ENCODE results near the gene HSP90AA1. TPM values are rescaled to one million over a fixed set of nuclear protein-coding genes. Genes with fewer than 3 reads are reported as not detected.
"Not testable (repeated sequence)": the region's sequence is repeated elsewhere in the genome, so short reads cannot be mapped to it uniquely, and the experiment has no call there.

Gene HSP90AA1
- 1,000 to 10,000 TPM; 1,101 to 1,115 TPM for total RNA-seq

DNA sequence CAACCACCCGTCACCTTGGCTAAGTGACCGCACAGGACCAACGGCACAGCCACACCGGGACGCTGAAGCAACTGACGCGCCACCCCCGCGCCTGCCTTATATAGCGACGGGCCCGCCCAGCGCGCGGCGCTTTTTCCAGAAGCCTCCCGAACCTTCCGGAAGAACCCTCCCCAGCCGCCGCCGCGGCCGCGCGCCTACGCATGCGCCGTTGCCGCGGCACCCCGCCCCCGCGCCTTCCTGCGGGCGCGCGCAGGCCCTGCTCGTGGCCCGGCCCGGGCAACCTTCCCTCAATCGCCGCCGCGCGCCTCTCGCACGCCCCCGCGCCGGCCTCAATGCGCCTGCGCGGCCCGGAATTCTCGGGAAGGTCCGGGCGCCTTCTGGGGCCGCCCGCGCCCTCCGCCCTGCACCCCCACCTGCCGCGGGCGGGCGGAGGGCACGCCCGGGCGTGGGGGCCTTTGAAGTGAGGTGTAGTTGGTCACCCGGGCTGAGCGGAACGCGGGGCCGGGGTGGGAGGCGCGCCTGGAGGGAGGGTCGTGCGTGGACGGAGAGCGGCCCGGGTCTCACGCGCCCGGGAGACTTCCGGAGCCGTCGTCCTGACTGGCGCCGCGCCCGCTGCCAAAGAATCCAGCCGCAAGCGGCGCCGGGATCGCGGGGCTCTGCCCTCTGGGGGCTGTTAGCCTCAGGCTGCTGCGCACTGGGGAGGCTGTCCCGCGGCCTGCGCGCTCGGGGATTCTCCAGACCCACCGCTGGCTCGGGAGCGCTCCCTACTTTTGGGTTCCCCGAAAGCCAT lies at the start of gene HSP90AA1:
TSS of gene HSP90AA1 (minus strand) at position 73 of the 790 bp plus-strand sequence. CDS start 666 bp downstream, outside the sequence.
- Mint-ChIP-seq H3K4me1 (ENCODE audit: low read depth) (peaks cover 46% of the 10 kb centered on the region), H3K27ac (peak within 1 kb of the TSS; percentile 98), H3K4me3 (peak within 1 kb of the TSS; percentile 92), H3K27me3 (no peaks in the 10 kb centered on the region), H3K9me3 (no peaks in the 10 kb centered on the region), H3K36me3 (ENCODE audit: low read depth) (peaks cover 45% of the 10 kb centered on the region)
- DNase-seq (peak; percentile 92), ATAC-seq (peak; percentile 71)
- ChIA-PET POLR2A (interaction anchor here (0.7 to 2.2 kb wide), 10 partner anchors 9 to 262 kb away, joined by 3 to 11 read pairs (median 5); partner anchors contain the start of gene ZNF839), CTCF (interaction anchor here (0.7 to 1.9 kb wide), 4 partner anchors 9 to 230 kb away, joined by 3 to 14 read pairs (median 4); no protein-coding TSS in a partner anchor)
- intact Hi-C loops (cut with micrococcal nuclease) = loop anchor here (10.0 kb wide), 1 partner anchor 62 kb away; no protein-coding TSS in a partner anchor
- TF ChIP-seq, protein P1, sequence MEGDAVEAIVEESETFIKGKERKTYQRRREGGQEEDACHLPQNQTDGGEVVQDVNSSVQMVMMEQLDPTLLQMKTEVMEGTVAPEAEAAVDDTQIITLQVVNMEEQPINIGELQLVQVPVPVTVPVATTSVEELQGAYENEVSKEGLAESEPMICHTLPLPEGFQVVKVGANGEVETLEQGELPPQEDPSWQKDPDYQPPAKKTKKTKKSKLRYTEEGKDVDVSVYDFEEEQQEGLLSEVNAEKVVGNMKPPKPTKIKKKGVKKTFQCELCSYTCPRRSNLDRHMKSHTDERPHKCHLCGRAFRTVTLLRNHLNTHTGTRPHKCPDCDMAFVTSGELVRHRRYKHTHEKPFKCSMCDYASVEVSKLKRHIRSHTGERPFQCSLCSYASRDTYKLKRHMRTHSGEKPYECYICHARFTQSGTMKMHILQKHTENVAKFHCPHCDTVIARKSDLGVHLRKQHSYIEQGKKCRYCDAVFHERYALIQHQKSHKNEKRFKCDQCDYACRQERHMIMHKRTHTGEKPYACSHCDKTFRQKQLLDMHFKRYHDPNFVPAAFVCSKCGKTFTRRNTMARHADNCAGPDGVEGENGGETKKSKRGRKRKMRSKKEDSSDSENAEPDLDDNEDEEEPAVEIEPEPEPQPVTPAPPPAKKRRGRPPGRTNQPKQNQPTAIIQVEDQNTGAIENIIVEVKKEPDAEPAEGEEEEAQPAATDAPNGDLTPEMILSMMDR (IDR thresholded peaks at IDR 0.05) = no peak

DNA sequence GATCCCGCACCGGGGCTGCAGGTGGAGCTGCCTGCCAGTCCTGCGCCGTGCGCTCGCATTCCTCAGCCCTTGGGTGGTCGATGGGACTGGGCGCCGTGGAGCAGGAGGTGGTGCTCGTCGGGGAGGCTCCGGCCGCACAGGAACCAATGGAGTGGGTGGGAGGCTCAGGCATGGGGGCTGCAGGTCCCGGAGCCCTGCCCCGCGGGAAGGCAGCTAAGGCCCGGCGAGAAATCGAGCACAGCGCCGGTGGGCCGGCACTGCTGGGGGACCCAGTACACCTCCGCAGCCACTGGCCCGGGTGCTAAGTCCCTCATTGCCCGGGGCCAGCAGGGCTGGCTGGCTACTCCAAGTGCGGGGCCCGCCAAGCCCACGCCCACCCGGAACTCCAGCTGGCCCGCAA lies 48.6 kb upstream of the HSP90AA1 start:
- H3K4me3 Mint-ChIP-seq; intact Hi-C loops (cut with micrococcal nuclease); H3K27me3 Mint-ChIP-seq; H3K36me3 Mint-ChIP-seq (ENCODE audit: low read depth); H3K9me3 Mint-ChIP-seq; H3K4me1 Mint-ChIP-seq (ENCODE audit: low read depth); DNase-seq; H3K27ac Mint-ChIP-seq; ATAC-seq; CTCF ChIA-PET: not testable (repeated sequence)
- POLR2A ChIA-PET = interaction anchor here (1.9 kb wide), 1 partner anchor 179 kb away, joined by 4 read pairs; no protein-coding TSS in a partner anchor

DNA sequence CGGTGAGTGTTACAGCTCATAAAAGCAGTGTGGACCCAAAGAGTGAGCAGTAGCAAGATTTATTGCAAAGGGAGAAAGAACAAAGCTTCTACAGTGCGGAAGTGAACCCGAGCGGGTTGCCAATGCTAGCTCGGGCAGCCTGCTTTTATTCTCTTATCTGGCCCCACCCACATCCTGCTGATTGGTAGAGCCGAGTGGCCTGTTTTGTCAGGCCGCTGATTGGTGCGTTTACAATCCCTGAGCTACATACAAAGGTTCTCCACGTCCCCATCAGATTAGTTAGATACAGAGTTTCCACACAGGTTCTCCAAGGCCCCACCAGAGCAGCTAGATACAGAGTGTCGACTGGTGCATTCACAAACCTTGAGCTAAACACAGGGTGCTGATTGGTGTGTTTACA lies 47.9 kb upstream of the HSP90AA1 start:
- CTCF ChIA-PET; H3K36me3 Mint-ChIP-seq (ENCODE audit: low read depth); H3K27me3 Mint-ChIP-seq; H3K4me1 Mint-ChIP-seq (ENCODE audit: low read depth); H3K4me3 Mint-ChIP-seq; intact Hi-C loops (cut with micrococcal nuclease); ATAC-seq; DNase-seq; H3K27ac Mint-ChIP-seq; H3K9me3 Mint-ChIP-seq: not testable (repeated sequence)
- POLR2A ChIA-PET = interaction anchor here (1.9 kb wide), 1 partner anchor 179 kb away, joined by 4 read pairs; no protein-coding TSS in a partner anchor

DNA sequence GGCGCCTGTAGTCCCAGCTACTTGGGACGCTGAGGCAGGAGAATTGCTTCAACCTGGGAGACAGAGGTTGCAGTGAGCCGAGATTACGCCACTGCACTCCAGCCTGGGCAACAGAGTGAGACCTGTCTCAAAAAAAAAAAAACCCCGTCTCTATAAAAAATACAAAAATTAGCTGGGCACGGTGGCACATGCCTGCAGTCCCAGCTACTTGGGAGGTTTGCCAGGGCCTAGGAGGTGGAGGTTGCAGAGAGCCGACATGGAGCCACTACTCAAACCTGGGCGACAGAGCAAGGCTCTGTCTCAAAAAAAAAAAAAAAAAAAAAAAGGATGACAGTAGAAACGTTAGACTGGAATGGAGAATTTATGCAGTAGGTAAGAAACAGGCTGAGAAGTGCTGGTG lies 47.2 kb upstream of the HSP90AA1 start:
- intact Hi-C loops (cut with micrococcal nuclease); H3K4me3 Mint-ChIP-seq; CTCF ChIA-PET; H3K4me1 Mint-ChIP-seq (ENCODE audit: low read depth); DNase-seq; H3K27me3 Mint-ChIP-seq; H3K9me3 Mint-ChIP-seq; H3K36me3 Mint-ChIP-seq (ENCODE audit: low read depth); H3K27ac Mint-ChIP-seq; ATAC-seq: not testable (repeated sequence)
- POLR2A ChIA-PET = interaction anchor here (0.5 to 1.9 kb wide), 2 partner anchors 27 to 180 kb away, joined by 3 to 4 read pairs; no protein-coding TSS in a partner anchor

DNA sequence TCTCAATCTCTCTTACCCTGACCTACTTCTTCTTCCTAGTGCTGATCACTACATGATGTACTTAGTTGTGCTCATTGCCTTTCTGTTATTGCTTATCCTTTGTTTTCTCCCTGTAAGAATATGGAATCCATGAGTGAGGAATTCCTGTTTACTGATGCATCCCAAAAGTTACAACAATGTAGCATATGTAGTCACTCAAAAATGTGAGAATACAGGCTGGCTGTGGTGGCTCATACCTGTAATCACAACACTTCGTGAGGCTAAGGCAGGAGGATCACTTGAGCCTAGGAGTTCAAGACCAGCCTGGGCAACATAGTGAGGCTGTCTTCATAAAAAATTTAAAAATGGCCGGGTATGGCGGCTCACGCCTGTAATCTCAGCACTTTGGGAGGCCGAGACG lies 44.9 kb upstream of the HSP90AA1 start:
- no peaks in the 10 kb centered on the region for H3K27me3 Mint-ChIP-seq
- no peak overlapping the region for H3K27ac Mint-ChIP-seq
- ATAC-seq (no peak), DNase-seq (no peak)
- H3K36me3 Mint-ChIP-seq (ENCODE audit: low read depth) = peaks cover 8% of the 10 kb centered on the region
- no peaks in the 10 kb centered on the region for H3K4me1 Mint-ChIP-seq (ENCODE audit: low read depth)
- TF ChIP-seq, protein P1 (IDR thresholded peaks at IDR 0.05) = no peak
- no peak overlapping the region for H3K4me3 Mint-ChIP-seq
- intact Hi-C loops (cut with micrococcal nuclease) = no loop called here
- ChIA-PET CTCF (no interaction called here), POLR2A (no interaction called here)
- H3K9me3 Mint-ChIP-seq = no peaks in the 10 kb centered on the region

DNA sequence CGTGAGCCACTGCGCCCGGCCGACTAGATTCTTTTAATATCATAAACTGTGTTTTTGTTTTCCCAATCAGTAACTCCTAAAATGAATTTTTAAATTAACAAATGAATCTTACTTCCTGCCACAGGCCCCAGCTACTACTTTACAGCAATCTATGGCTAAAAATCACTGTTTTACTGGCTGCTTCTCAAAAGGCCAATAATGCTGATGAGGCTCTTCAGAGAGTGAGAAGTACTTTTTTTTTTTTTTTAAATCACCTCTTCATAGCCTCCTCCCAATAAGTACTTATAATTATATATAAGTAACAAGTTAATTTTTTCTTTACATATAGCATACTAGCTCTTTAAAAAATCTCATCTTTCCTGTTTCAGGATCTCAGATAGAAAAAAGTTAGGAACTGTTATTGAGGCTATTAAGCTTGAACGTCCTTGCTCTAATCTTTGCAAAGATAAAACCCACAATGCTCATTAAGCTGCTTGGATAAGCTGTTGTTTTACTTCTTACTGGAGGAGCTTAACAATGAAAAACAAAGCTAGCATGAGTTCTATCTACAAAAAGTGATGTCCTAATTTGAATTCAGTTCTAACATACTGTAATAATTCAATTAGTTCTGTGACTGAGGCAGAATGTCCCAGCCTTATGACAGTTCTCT lies 40.1 kb upstream of the HSP90AA1 start:
- POLR2A ChIA-PET = no interaction called here
- DNase-seq = no peak
- no peak for ATAC-seq
- H3K4me1 Mint-ChIP-seq (ENCODE audit: low read depth) = no peaks in the 10 kb centered on the region
- intact Hi-C loops (cut with micrococcal nuclease) = no loop called here
- TF ChIP-seq, protein P1 (IDR thresholded peaks at IDR 0.05) = no peak
- no peak overlapping the region for H3K4me3 Mint-ChIP-seq
- H3K36me3 Mint-ChIP-seq (ENCODE audit: low read depth) = peaks cover 2% of the 10 kb centered on the region
- no peak overlapping the region for H3K27ac Mint-ChIP-seq
- no peaks in the 10 kb centered on the region for H3K9me3 Mint-ChIP-seq
- H3K27me3 Mint-ChIP-seq = no peaks in the 10 kb centered on the region
- CTCF ChIA-PET = interaction anchor here (0.7 to 1.1 kb wide), 3 partner anchors 31 to 187 kb away, joined by 3 to 4 read pairs (median 3); no protein-coding TSS in a partner anchor

All from activated CD8-positive, alpha-beta T cell treated with anti-CD3 and anti-CD28 coated beads for 36 hours (primary cell).